Prostate gland (tissue), 2 donors: ENCODE data around the gene PPP1R13L. TPM values are rescaled to one million over a fixed set of nuclear protein-coding genes. Genes with fewer than 3 reads are reported as not detected.

Experiments used
- DNase-seq: peaks from one replicate; pipeline ENCODE4 v3.0.0-alpha.2; 2019; ENCODE audit warnings: low spot score
- H3K27ac ChIP-seq, 2 donors: fragments of 200-600 bp; sonication (generic); 2 replicates each; pipeline ENCODE4 v1.5.1; 2017 to 2019
- H3K27me3 ChIP-seq: fragments of 200-600 bp; sonication (generic); replicated peaks from 2 replicates; pipeline ENCODE4 v1.5.1; 2019; ENCODE audit not compliant: insufficient read depth
- H3K36me3 ChIP-seq, 2 donors: fragments of 200-600 bp; sonication (generic); 1 replicate in 1 of 2; 2 replicates in 1 of 2; pipeline versions ENCODE4 v1.5.1 to v1.8.1; 2017 to 2019
- H3K4me1 ChIP-seq: fragments of 200-600 bp; sonication (generic); replicated peaks from 2 replicates; pipeline ENCODE4 v1.5.1; 2019
- H3K4me3 ChIP-seq, 2 donors: fragments of 200-600 bp; sonication (generic); 2 replicates each; pipeline ENCODE4 v1.5.1; 2017 to 2019
- H3K9me3 ChIP-seq: fragments of 200-600 bp; sonication (generic); 2 replicates; pipeline ENCODE4 v1.5.1; 2017
- POLR2A ChIP-seq: fragments of 450-650 bp; IDR thresholded peaks from one replicate; pipeline ENCODE4 v1.6.1; 2016; ENCODE audit warnings: antibody characterized with exemption, mild to moderate bottlenecking
- POLR2AphosphoS5 ChIP-seq: sonication (generic); formaldehyde crosslinking; IDR thresholded peaks from one replicate; pipeline ENCODE4 v1.6.1; 2017; ENCODE audit warnings: antibody characterized with exemption
- WGBS: methylation state at CpG from one replicate; pipeline ENCODE4 v1.1.5; 2018; 5-methylcytosine and 5-hydroxymethylcytosine counted together
- intact Hi-C: fragments of 100-400 bp; cut with DNase I; formaldehyde crosslinking; loops from one replicate; pipeline ENCODE4 v1.14.2; 2022
- total RNA-seq, 2 donors: library from RNA; depleted of rRNA; stranded (reverse); fragments of >200 nt; gene quantifications; one replicate each; pipeline ENCODE4 v1.1.0, GENCODE V29; 2016
- TF ChIP-seq, protein P1 (sequence below), 4 experiments: fragments of 200-600 bp in 2 of 4; fragments of 450-650 bp in 2 of 4; sonication (generic) in 2 of 4; IDR thresholded peaks; 1 replicate in 3 of 4; 2 replicates in 1 of 4; pipeline ENCODE4 v1.5.1; 2016 to 2019; ENCODE audit warnings: antibody characterized with exemption in 4 of 4, mild to moderate bottlenecking in 2 of 4, moderate library complexity in 2 of 4

PPP1R13L gene
- total RNA-seq, 2 donors from 2014 or later = 56.1 to 60.3 TPM

DNA sequence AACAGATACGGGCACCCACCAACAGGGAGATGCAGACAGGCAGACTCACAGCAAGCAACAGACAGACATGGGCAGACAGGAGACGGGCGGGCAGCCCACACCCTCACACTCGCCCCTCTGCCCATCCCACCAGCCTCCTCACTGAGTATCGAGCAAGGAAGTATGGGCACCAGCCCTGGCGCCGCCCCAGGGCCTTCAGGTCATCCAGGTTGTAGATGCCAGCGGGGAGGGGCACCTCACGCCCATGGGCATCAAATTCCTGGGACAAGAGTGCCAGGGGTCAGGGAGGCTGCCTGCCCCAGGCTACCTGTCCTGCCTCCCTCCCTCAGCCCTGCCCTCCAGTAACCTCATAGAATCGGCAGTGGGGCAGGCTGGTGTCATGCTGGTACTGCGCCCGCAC is 40.2 kb downstream of the PPP1R13L start:
- 87% methylated on average over 10 of the region's 12 CpGs for WGBS
- TF ChIP-seq POLR2AphosphoS5 (no peak), POLR2A (no peak)
- TF ChIP-seq, protein P1, sequence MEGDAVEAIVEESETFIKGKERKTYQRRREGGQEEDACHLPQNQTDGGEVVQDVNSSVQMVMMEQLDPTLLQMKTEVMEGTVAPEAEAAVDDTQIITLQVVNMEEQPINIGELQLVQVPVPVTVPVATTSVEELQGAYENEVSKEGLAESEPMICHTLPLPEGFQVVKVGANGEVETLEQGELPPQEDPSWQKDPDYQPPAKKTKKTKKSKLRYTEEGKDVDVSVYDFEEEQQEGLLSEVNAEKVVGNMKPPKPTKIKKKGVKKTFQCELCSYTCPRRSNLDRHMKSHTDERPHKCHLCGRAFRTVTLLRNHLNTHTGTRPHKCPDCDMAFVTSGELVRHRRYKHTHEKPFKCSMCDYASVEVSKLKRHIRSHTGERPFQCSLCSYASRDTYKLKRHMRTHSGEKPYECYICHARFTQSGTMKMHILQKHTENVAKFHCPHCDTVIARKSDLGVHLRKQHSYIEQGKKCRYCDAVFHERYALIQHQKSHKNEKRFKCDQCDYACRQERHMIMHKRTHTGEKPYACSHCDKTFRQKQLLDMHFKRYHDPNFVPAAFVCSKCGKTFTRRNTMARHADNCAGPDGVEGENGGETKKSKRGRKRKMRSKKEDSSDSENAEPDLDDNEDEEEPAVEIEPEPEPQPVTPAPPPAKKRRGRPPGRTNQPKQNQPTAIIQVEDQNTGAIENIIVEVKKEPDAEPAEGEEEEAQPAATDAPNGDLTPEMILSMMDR (IDR thresholded peaks at IDR 0.05) = no peak
- no peaks in the 10 kb centered on the region for H3K27me3 ChIP-seq
- no peak overlapping the region for H3K4me3 ChIP-seq
- H3K9me3 ChIP-seq = no peaks in the 10 kb centered on the region
- no peaks in the 10 kb centered on the region for H3K4me1 ChIP-seq
- no peak for DNase-seq
- intact Hi-C loops = no loop called here
- no peak overlapping the region for H3K27ac ChIP-seq
- no peaks in the 10 kb centered on the region for H3K36me3 ChIP-seq

GRCh38 chr19:45363861-45364459 is 40.9 kb downstream of the PPP1R13L start:
- H3K9me3 ChIP-seq = no peaks in the 10 kb centered on the region
- no peaks in the 10 kb centered on the region for H3K4me1 ChIP-seq
- no peaks in the 10 kb centered on the region for H3K36me3 ChIP-seq
- DNase-seq = no peak
- WGBS = 91% methylated on average over 44 of the region's 44 CpGs
- intact Hi-C loops = no loop called here
- TF ChIP-seq POLR2AphosphoS5 (no peak), POLR2A (no peak)
- TF ChIP-seq, protein P1 (IDR thresholded peaks at IDR 0.05) = no peak
- H3K4me3 ChIP-seq = no peak overlapping the region
- H3K27ac ChIP-seq = no peak overlapping the region
- H3K27me3 ChIP-seq = no peaks in the 10 kb centered on the region

DNA sequence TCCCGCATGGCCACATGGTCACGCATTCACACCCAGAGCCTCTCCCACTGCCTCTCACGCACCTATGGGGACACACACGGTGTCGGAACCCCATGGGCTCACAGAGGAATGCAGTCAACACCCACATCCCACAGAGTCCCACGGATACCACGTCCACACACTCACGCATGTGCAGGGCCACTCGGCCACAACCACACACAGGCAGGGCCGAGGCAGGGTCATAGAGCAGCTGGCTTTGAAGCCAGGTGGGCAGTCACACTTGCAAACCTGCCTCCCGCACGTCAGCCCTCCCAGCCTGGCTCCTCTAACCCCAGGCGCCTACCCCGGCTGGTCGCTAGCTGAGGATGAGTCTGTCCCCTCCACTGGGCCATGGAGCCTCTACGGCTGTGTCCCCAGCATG is 42.6 kb downstream of the PPP1R13L start:
- H3K27ac ChIP-seq = no peak overlapping the region
- intact Hi-C loops = no loop called here
- no peaks in the 10 kb centered on the region for H3K4me1 ChIP-seq
- no peak for DNase-seq
- no peaks in the 10 kb centered on the region for H3K27me3 ChIP-seq
- TF ChIP-seq POLR2A (no peak), POLR2AphosphoS5 (no peak)
- TF ChIP-seq, protein P1 (IDR thresholded peaks at IDR 0.05) = no peak
- H3K36me3 ChIP-seq = no peaks in the 10 kb centered on the region
- WGBS = 96% methylated on average over 16 of the region's 16 CpGs
- no peaks in the 10 kb centered on the region for H3K9me3 ChIP-seq
- no peak overlapping the region for H3K4me3 ChIP-seq

- TF ChIP-seq, protein P1 (IDR thresholded peaks at IDR 0.05) = no peak
- no peak for TF ChIP-seq POLR2AphosphoS5
- no peak for TF ChIP-seq POLR2A
- H3K36me3 ChIP-seq = no peaks in the 10 kb centered on the region
- no peak overlapping the region for H3K4me3 ChIP-seq
- intact Hi-C loops = no loop called here
- H3K27me3 ChIP-seq = no peaks in the 10 kb centered on the region
- no peaks in the 10 kb centered on the region for H3K4me1 ChIP-seq
- no peak for DNase-seq
- no peak overlapping the region for H3K27ac ChIP-seq
- no peaks in the 10 kb centered on the region for H3K9me3 ChIP-seq
- 89% methylated on average over 14 of the region's 14 CpGs for WGBS
Measured at GRCh38 chr19:45361608-45362007, 43.3 kb downstream of the PPP1R13L start.

GRCh38 chr19:45358213-45358792 is 46.6 kb downstream of the PPP1R13L start:
- TF ChIP-seq POLR2A = no peak
- TF ChIP-seq POLR2AphosphoS5 = no peak
- TF ChIP-seq, protein P1 (IDR thresholded peaks at IDR 0.05) = no peak
- intact Hi-C loops = no loop called here
- Histone ChIP-seq H3K9me3 (no peaks in the 10 kb centered on the region), H3K27me3 (no peaks in the 10 kb centered on the region), H3K36me3 (no peaks in the 10 kb centered on the region), H3K4me3 (no peak overlapping the region), H3K4me1 (no peaks in the 10 kb centered on the region), H3K27ac (no peak overlapping the region)
- DNase-seq = no peak
- 94% methylated on average over 12 of the region's 12 CpGs for WGBS
